SIG-M5 (cell line): ENCODE measurements around the gene RIMKLB.
"Not testable (repeated sequence)": the region's sequence is repeated elsewhere in the genome, so short reads cannot be mapped to it uniquely, and the experiment has no call there.

Experiments used
- DNase-seq: peaks from one replicate; lab custom pipeline; 2025; lab: John Stamatoyannopoulos, UW

RIMKLB gene

DNA sequence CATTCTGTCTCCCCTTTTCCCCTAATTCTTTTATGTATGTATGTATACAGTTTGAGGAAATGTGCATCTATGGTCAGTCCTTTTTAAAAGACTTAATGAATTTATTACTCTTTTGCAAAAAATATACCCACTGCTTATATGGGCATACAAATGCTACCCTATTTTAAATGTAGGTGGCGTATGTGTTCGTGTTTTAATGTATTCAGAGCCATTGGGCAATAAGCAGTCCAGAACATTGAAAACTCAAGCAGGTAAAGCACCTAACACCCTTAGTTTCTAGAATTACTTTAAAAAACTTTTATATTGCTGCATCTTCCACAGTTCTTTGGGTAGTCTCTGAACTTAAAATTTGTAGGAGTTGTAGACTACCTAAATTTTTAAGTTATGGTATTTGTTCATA lies 82.1 kb downstream of the RIMKLB start:
- no peak for DNase-seq

- DNase-seq: no peak
Measured at GRCh38 chr12:8780389-8780788, 82.6 kb downstream of the RIMKLB start.

DNA sequence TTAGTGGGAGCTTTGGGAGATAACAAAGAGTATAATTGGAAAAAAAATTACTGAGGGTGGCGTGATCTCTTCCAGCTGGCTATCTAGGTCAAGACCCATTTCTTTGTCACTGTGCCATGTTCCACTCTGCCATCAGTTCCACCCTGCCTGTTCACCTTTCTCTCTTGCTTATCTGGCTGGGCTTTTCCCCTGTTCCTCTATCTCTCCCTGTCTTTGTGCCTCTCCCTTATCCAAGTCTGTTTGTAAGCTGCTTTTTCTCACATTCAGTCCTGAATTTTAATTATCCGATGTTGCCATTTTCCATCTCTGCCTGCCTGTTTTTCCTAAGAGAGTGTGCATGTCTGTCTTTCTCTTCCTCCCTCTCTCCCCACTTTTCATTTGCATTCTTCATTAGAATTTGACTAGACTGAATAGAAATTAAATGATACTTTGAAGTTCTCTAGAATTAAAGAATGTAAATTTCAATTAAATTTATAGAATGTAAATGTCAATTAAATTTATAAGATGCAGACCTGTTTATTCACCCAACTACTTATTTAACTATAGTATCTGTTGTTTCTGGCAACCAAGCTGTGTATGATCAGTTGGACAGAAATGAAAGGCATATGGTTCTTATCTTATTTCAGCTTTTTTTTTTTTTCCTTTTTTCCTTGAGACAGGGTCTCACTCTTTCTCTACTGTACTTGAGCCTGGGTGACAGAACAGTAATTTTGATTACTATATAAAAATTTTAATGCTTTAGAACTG lies 83.8 kb downstream of the RIMKLB start:
- DNase-seq: no peak

GRCh38 chr12:8784290-8784888 lies 86.6 kb downstream of the RIMKLB start:
- DNase-seq: no peak

DNA sequence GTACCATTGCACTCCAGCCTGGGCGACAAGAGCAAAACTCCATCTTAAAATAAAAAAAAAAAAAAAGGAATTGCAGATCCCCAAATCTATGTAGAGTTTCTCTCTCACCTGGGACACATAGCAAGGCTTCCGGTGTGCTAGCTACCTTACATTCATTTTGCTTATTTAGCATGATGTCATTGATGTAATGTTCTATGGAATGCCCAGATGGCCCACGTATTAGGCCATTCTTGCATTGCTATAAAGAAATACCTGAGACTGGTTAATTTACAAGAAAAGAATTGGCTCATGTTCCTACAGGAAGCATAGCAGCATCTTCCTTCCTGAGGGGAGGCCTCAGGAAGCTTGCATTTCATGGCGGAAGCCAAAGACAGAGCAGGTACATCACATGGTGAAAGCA lies 87.7 kb downstream of the RIMKLB start:
- DNase-seq: no peak

GRCh38 chr12:8787206-8787605 lies 89.4 kb downstream of the RIMKLB start:
- not testable (repeated sequence) for DNase-seq

GRCh38 chr12:8788706-8789105 lies 90.9 kb downstream of the RIMKLB start:
- DNase-seq: not testable (repeated sequence)

DNA sequence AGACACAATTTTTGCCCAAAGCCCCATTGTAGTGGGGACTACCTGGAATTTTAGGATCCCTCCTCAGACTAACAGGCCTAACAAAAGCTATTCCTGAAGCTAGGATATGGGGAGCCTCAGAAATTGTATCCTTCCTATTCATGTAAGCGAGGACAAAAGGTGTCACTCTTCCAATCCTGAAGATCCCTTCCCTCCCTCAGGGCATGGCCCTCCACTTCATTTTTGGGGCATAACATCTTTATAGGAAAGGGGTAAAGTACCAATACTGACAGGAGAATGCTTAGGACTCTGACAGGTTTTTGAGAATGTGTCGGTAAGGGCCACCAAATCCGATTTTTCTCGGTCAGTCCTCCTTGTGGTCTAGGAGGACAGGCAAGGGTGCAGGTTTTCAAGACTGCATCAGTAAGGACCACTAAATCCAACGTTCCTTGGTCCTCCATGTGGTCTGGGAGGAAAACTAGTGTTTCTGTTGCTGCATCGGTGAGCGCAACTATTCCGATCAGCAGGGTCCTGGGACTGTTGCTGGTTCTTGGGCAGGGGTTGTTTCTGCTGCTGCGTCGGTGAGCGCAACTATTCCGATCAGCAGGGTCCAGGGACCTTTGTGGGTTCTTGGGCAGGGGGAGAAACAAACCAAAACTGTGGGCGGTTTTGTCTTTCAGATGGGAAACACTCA lies 91.7 kb downstream of the RIMKLB start:
- not testable (repeated sequence) for DNase-seq

DNA sequence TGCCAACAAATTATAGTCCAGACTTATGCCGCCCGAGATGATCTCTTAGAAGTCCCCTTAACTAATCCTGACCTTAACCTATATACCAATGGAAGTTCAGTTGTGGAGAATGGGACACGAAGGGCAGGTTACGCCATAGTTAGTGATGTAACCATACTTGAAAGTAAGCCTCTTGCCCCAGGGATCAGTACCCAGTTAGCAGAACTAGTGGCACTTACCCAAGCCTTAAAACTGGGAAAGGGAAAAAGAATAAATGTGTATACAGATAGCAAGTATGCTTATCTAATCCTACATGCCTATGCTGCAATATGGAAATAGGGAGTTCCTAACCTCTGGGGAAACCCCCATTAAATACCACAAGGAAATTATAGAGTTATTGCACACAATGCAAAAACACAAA lies 95.4 kb downstream of the RIMKLB start:
- DNase-seq: not testable (repeated sequence)

- DNase-seq: not testable (repeated sequence)
Measured at GRCh38 chr12:8794611-8795010, 96.8 kb downstream of the RIMKLB start.

DNA sequence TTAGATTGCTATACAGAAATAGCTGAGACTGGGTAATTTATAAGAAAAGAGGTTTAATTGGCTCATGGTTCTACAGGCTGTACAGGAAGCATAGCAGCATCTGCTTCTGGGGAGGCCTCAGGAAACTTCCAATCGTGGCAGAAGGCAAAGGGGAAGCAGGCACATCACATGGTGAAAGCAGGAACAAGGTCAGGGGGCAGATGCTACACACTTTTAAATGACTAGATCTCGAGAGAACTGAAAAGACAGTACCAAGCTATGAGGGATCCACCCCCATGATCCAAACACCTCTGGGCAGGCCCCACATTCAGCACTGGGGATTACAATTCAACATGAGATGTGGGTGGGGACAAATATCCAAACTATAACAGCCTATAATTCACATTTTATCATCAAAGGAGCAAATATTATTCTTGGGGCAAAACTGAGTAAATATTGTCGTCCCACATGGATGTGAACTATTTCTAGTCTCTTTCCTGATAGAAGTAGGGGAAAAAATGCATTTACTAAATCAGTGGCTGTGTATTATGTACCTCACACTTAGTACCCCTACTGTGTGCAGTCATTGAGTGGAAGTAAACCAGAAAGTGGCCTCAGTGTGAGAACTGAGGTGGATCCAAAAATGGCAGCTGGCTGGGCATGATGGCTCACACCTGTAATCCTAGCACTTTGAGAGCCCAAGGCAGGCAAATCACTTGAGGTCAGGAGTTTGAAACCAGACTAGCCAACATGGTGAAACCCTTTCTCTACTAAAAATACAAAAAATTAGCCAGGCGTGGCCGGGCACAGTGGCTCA lies 99.2 kb downstream of the RIMKLB start:
- no peak for DNase-seq

GRCh38 chr12:8801213-8801612 lies 103.4 kb downstream of the RIMKLB start:
- DNase-seq: not testable (repeated sequence)

- DNase-seq: not testable (repeated sequence)
Measured at GRCh38 chr12:8804833-8805232, 107.0 kb downstream of the RIMKLB start.

DNA sequence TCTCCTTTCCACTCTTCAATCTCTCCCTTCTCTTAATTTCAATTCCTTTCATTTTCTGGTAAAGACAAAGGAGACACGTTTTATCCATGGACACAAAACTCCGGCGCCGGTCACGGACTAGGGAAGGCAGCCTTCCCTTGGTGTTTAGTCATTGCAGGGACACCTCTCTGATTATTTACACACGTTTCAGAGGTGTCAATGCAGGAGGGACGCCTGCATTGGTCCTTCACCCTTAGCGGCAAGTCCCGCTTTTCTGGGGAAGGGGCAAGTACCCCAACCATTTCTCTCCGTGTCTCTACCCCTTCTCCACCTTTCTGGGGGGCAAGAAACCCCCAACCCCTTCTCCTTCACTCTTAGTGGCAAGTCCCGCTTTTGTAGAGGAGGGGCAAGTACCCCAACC lies 107.7 kb downstream of the RIMKLB start:
- not testable (repeated sequence) for DNase-seq

DNA sequence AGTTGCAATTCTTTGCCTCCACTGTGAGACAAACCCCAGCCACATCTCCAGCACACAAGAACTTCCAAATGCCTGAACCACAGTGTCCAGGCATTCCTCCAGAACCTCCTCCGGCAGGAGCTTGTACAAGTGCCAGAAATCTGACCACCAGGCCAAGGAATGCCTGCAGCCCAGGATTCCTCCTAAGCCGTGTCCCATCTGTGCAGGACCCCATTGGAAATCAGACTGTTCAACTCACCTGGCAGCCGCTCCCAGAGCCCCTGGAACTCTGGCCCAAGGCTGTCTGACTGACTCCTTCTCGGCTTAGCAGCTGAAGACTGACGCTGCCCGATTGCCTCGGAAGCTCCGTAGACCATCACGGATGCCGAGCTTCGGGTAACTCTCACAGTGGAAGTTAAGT lies 109.3 kb downstream of the RIMKLB start:
- not testable (repeated sequence) for DNase-seq

DNA sequence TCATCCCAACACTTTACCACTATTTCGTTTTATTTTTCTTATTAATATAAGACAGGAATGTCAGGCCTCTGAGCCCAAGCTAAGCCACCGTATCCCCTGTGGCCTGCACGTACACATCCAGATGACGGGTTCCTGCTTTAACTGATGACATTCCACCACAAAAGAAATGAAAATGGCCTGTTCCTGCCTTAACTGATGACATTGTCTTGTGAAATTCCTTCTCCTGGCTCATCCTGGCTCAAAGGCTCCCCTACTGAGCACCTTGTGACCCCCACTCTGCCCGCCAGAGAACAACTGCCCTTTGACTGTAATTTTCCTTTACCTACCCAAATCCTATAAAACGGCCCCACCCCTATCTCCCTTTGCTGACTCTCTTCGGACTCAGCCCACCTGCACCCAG lies 112.3 kb downstream of the RIMKLB start:
- DNase-seq: not testable (repeated sequence)

DNA sequence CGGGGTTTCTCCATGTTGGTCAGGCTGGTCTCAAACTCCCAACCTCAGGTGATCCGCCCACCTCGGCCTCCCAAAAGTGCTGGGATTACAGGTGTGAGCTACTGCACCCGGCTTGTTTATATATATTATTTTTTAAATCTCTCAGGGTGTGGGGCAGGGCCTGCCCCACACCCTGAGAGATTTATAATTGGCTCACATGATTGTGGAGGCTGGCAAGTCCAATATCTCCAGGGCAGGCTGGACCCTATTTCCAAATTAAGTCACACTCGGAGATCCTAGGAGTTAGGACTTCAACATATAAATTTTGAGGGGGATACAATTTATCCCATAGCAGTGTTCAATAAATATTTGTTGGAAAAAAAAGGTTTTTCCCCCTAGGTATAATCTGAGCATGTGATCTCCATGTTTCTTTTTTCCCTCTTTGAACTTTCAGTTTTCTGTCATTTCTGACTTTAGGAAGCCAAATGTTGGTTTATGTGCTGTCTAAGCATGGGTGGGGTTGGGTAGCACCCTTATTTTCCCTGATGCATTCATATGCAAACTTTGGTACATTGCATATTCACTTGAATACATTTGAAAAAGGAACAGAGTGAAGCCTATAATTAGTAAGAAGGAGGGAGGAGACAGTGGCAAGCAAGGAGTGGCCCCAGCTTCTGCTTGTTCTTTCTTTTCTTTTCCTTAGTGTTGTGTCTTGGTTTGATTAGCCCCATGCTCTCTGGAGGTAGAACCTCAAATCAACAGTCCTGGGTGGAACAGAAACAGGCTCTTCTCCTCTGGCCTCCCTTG lies 116.0 kb downstream of the RIMKLB start:
- DNase-seq: no peak

- DNase-seq: no peak
Measured at GRCh38 chr12:8816448-8817050, 118.8 kb downstream of the RIMKLB start.

GRCh38 chr12:8817856-8818255 lies 120.1 kb downstream of the RIMKLB start:
- no peak for DNase-seq

DNA sequence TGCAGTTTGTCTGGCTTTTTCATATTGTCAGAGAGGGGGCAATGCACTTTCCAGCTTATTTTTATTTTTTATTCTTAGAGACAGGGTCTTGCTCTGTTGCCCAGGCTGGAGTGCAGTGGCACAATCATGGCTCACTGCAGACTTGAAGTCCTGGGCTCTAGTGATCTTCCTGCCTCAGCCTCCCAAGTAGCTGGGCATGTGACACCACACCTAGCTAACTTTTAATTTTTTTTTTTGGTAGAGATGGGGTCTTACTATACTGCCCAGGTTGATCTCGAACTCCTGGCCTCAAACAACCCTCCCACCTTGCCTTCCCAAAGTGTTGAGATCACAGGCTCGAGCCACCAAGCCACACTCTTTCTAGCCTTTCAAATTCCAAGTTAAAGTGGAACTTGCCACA lies 120.7 kb downstream of the RIMKLB start:
- DNase-seq: no peak

GRCh38 chr12:8819666-8819980 lies 121.8 kb downstream of the RIMKLB start:
- DNase-seq: no peak
